HEK293 (cell line): Measurements from ENCODE around the gene CELSR1.

Source experiments
- ZNF121 ChIP-seq: fragments of 450-650 bp; formaldehyde crosslinking; IDR thresholded peaks from 2 replicates; pipeline ENCODE4 v1.5.1; 2016; ENCODE audit warnings: missing biosample characterization, missing genetic modification characterization
- ZNF239 ChIP-seq: fragments of 450-650 bp; formaldehyde crosslinking; IDR thresholded peaks from 2 replicates; pipeline ENCODE4 v1.5.1; 2016; ENCODE audit warnings: missing biosample characterization, missing genetic modification characterization
- ZNF629 ChIP-seq: fragments of 450-650 bp; formaldehyde crosslinking; IDR thresholded peaks from 2 replicates; pipeline ENCODE4 v1.5.1; 2017; ENCODE audit warnings: missing biosample characterization, missing genetic modification characterization
- ZNF670 ChIP-seq: fragments of 450-650 bp; formaldehyde crosslinking; IDR thresholded peaks from 2 replicates; pipeline ENCODE4 v1.5.1; 2016; ENCODE audit warnings: missing biosample characterization, missing genetic modification characterization, low read depth
- ZSCAN5A ChIP-seq: fragments of 450-650 bp; formaldehyde crosslinking; IDR thresholded peaks from 2 replicates; pipeline ENCODE4 v1.5.1; 2016; ENCODE audit warnings: missing biosample characterization, missing genetic modification characterization

- TF ChIP-seq ZSCAN5A (tag by site-specific recombination), result no peak
- TF ChIP-seq ZNF121 (tag by site-specific recombination), result no peak
- no peak for TF ChIP-seq ZNF670 (tag by site-specific recombination)
- TF ChIP-seq ZNF239 (tag by site-specific recombination), result no peak
- TF ChIP-seq ZNF629 (tag by site-specific recombination), result no peak
These were observed 12.7 kb upstream of the CELSR1 start for GRCh38 chr22:46549971-46550641.
